Middle frontal gyrus (tissue), 1 donor: ENCODE data around the gene DCP1B.

ENCODE experiments used
- DNase-seq: peaks from one replicate; pipeline ENCODE4 v3.0.0-alpha.2; 2015; ENCODE audit warnings: low spot score; ENCODE audit errors: extremely low spot score

Gene DCP1B

GRCh38 chr12:2017546-2018337 lies 13.5 kb upstream of the DCP1B start:
- DNase-seq: no peak

- DNase-seq: no peak
Measured at GRCh38 chr12:2016862-2017545, 12.7 kb upstream of the DCP1B start.

GRCh38 chr12:2014231-2014630 lies 10.0 kb upstream of the DCP1B start:
- no peak for DNase-seq

GRCh38 chr12:2013527-2014223 lies 9.4 kb upstream of the DCP1B start:
- DNase-seq: no peak

GRCh38 chr12:2013086-2013485 lies 8.8 kb upstream of the DCP1B start:
- no peak for DNase-seq

GRCh38 chr12:2011643-2012607 lies 7.7 kb upstream of the DCP1B start:
- DNase-seq: no peak

GRCh38 chr12:2009623-2010022 lies 5.4 kb upstream of the DCP1B start:
- no peak for DNase-seq

- no peak for DNase-seq
Measured at GRCh38 chr12:2008677-2009076, 4.4 kb upstream of the DCP1B start.

- DNase-seq: no peak
Measured at GRCh38 chr12:2003676-2004112, 563 bp downstream of the DCP1B start.

GRCh38 chr12:1995205-1995896 lies 8.9 kb downstream of the DCP1B start:
- DNase-seq: no peak

GRCh38 chr12:1994429-1995143 lies 9.7 kb downstream of the DCP1B start:
- DNase-seq: no peak

GRCh38 chr12:1993871-1994371 lies 10.3 kb downstream of the DCP1B start:
- DNase-seq: no peak

- no peak for DNase-seq
Measured at GRCh38 chr12:1993341-1993740, 10.9 kb downstream of the DCP1B start.

GRCh38 chr12:1992732-1993131 lies 11.5 kb downstream of the DCP1B start:
- no peak for DNase-seq

GRCh38 chr12:1989111-1989510 lies 15.1 kb downstream of the DCP1B start:
- no peak for DNase-seq

GRCh38 chr12:1984759-1985158 lies 19.5 kb downstream of the DCP1B start:
- no peak for DNase-seq

- no peak for DNase-seq
Measured at GRCh38 chr12:1980282-1980681, 24.0 kb downstream of the DCP1B start.

- DNase-seq: no peak
Measured at GRCh38 chr12:1978078-1978862, 26.0 kb downstream of the DCP1B start.

- no peak for DNase-seq
Measured at GRCh38 chr12:1977588-1977987, 26.7 kb downstream of the DCP1B start.
